CD14-positive monocyte (primary cell): ENCODE measurements around the gene JCAD. TPM values are rescaled to one million over a fixed set of nuclear protein-coding genes. Genes with fewer than 3 reads are reported as not detected.

Experiments used
- DNase-seq, 3 donors: peaks; one replicate each; pipeline ENCODE4 v3.0.0-alpha.2; 2011 to 2022
- H2AFZ ChIP-seq: 2 replicates; pipeline ENCODE4 v1.6.0; 2012; ENCODE audit warnings: mild to moderate bottlenecking, low read depth, low read length, inconsistent platforms; ENCODE audit not compliant: insufficient read depth, poor library complexity, severe bottlenecking
- H3K27ac ChIP-seq, 2 donors: 1 replicate in 1 of 2; 2 replicates in 1 of 2; pipeline ENCODE4 v1.5.1; 2012 to 2013; ENCODE audit warnings: low read length in 2 of 2, control low read depth in 1 of 2, inconsistent platforms in 1 of 2, low read depth in 1 of 2, mild to moderate bottlenecking in 1 of 2
- H3K27me3 ChIP-seq, 2 donors: one replicate each; pipeline versions ENCODE4 v1.6.0 to v1.6.1; 2011 to 2013; ENCODE audit warnings: low read length in 2 of 2; ENCODE audit not compliant: control insufficient read depth in 2 of 2, insufficient read depth in 2 of 2
- H3K36me3 ChIP-seq, 2 donors: replicated peaks in 1 of 2; 1 replicate in 1 of 2; 2 replicates in 1 of 2; pipeline versions ENCODE4 v1.5.1 to v1.6.1; 2012 to 2013; ENCODE audit warnings: low read length in 2 of 2, control low read depth in 1 of 2, inconsistent platforms in 1 of 2, mild to moderate bottlenecking in 1 of 2; ENCODE audit not compliant: insufficient read depth in 2 of 2, control insufficient read depth in 1 of 2
- H3K4me1 ChIP-seq, 2 donors: 1 replicate in 1 of 2; 2 replicates in 1 of 2; pipeline versions ENCODE4 v1.5.1 to v1.6.1; 2012 to 2013; ENCODE audit warnings: low read length in 2 of 2, control low read depth in 1 of 2, inconsistent platforms in 1 of 2, mild to moderate bottlenecking in 1 of 2, moderate library complexity in 1 of 2; ENCODE audit not compliant: insufficient read depth in 2 of 2, control insufficient read depth in 1 of 2
- H3K4me2 ChIP-seq: replicated peaks from 2 replicates; pipeline ENCODE3; 2012; ENCODE audit warnings: low read length, moderate library complexity, mild to moderate bottlenecking; ENCODE audit not compliant: poor library complexity, severe bottlenecking; ENCODE audit errors: extremely low read depth
- H3K4me3 ChIP-seq, 3 experiments: fragments of 200-600 bp in 1 of 3; sonication (generic) in 1 of 3; replicated peaks in 1 of 3; 1 replicate in 2 of 3; 2 replicates in 1 of 3; pipeline ENCODE4 v1.5.1; 2011 to 2013; ENCODE audit warnings: low read length in 3 of 3, mild to moderate bottlenecking in 3 of 3, control low read depth in 2 of 3, low read depth in 2 of 3, inconsistent platforms in 1 of 3, moderate library complexity in 1 of 3
- H3K79me2 ChIP-seq: 2 replicates; pipeline ENCODE4 v1.6.0; 2012; ENCODE audit warnings: mild to moderate bottlenecking, control low read depth, inconsistent platforms, low read length, moderate library complexity; ENCODE audit not compliant: insufficient read depth
- H3K9ac ChIP-seq: 2 replicates; pipeline ENCODE4 v1.6.0; 2017; ENCODE audit warnings: low read length, mild to moderate bottlenecking; ENCODE audit not compliant: insufficient read depth, poor library complexity, severe bottlenecking
- H3K9me3 ChIP-seq, 2 donors: replicated peaks in 1 of 2; 1 replicate in 1 of 2; 2 replicates in 1 of 2; pipeline versions ENCODE4 v1.5.1 to v1.6.1; 2012 to 2013; ENCODE audit warnings: low read length in 2 of 2, control low read depth in 1 of 2; ENCODE audit not compliant: control insufficient read depth in 1 of 2, insufficient read depth in 1 of 2
- H4K20me1 ChIP-seq: 2 replicates; pipeline ENCODE4 v1.6.0; 2012; ENCODE audit warnings: mild to moderate bottlenecking, low read length, control low read depth, moderate library complexity; ENCODE audit not compliant: insufficient read depth
- H3K27ac Mint-ChIP-seq, 7 donors: one replicate each; pipeline ENCODE4 v1.8.0; 2020; ENCODE audit warnings: mild to moderate bottlenecking in 7 of 7, mixed read lengths in 7 of 7, moderate library complexity in 6 of 7, inconsistent platforms in 2 of 7
- H3K27me3 Mint-ChIP-seq, 3 donors: one replicate each; pipeline ENCODE4 v1.8.0; 2021 to 2022; ENCODE audit warnings: low read depth in 3 of 3, mild to moderate bottlenecking in 3 of 3, mixed read lengths in 3 of 3, moderate library complexity in 3 of 3, inconsistent platforms in 1 of 3
- H3K36me3 Mint-ChIP-seq, 2 donors: one replicate each; pipeline ENCODE4 v1.8.0; 2020; ENCODE audit warnings: mixed read lengths in 2 of 2, inconsistent platforms in 1 of 2, mild to moderate bottlenecking in 1 of 2
- H3K4me1 Mint-ChIP-seq: one replicate; pipeline ENCODE4 v1.8.0; 2020; ENCODE audit warnings: mild to moderate bottlenecking, mixed read lengths
- H3K4me3 Mint-ChIP-seq, 2 donors: one replicate each; pipeline ENCODE4 v1.8.0; 2020; ENCODE audit warnings: mild to moderate bottlenecking in 2 of 2, mixed read lengths in 2 of 2, moderate library complexity in 1 of 2
- H3K9me3 Mint-ChIP-seq, 7 donors: one replicate each; pipeline ENCODE4 v1.8.0; 2020 to 2022; ENCODE audit warnings: mixed read lengths in 7 of 7, mild to moderate bottlenecking in 6 of 7, moderate library complexity in 6 of 7, inconsistent platforms in 2 of 7
- CTCF ChIP-seq: fragments of 200-600 bp; IDR thresholded peaks from one replicate; pipeline ENCODE4 v1.8.0; 2022; ENCODE audit warnings: antibody characterized with exemption, mild to moderate bottlenecking
- WGBS: methylation state at CpG from one replicate; pipeline ENCODE4 v1.1.5; 2013; ENCODE audit warnings: missing lambda C conversion rate; ENCODE audit not compliant: insufficient coverage; 5-methylcytosine and 5-hydroxymethylcytosine counted together
- intact Hi-C, 2 donors: fragments of 100-400 bp; cut with micrococcal nuclease; formaldehyde crosslinking; loops; one replicate each; pipeline versions ENCODE4 v1.15.0 to v1.15.1; 2023
- polyA plus RNA-seq, 3 donors: library from polyadenylated mRNA; depleted of rRNA in 1 of 3; unstranded in 2 of 3; stranded (reverse) in 1 of 3; fragments of 300-500 nt in 2 of 3; fragments of >200 nt in 1 of 3; fragmentation: Illumina TruSeq in 2 of 3; gene quantifications; 1 replicate in 2 of 3; 2 replicates in 1 of 3; pipeline ENCODE4 v1.2.3, GENCODE V29; 2012 to 2021

The JCAD gene
- polyA plus RNA-seq, 3 donors = not detected

- Mint-ChIP-seq H3K27ac (no peak overlapping the region), H3K4me1 (no peaks in the 10 kb centered on the region), H3K9me3 (peaks cover 0 to 2% (median 0%) of the 10 kb centered on the region in 7 donors), H3K4me3 (no peak overlapping the region), H3K27me3 (peaks cover 0 to 7% (median 2%) of the 10 kb centered on the region in 3 donors), H3K36me3 (no peaks in the 10 kb centered on the region)
- Histone ChIP-seq H3K4me1 (no peaks in the 10 kb centered on the region), H3K9me3 (no peaks in the 10 kb centered on the region), H3K79me2 (no peaks in the 10 kb centered on the region), H3K4me3 (no peak overlapping the region), H3K27me3 (no peaks in the 10 kb centered on the region), H3K9ac (no peak overlapping the region), H2AFZ (no peak overlapping the region), H3K4me2 (no peak overlapping the region), H3K27ac (no peak overlapping the region), H3K36me3 (no peaks in the 10 kb centered on the region), H4K20me1 (no peaks in the 10 kb centered on the region)
- DNase-seq = no peak
- intact Hi-C loops = no loop called here
- no peak for TF ChIP-seq CTCF
These were observed 12.7 kb upstream of the JCAD start for GRCh38 chr10:30072068-30072467.

GRCh38 chr10:30070001-30070685 is 10.8 kb upstream of the JCAD start:
- Histone ChIP-seq H3K79me2 (no peaks in the 10 kb centered on the region), H3K27me3 (no peaks in the 10 kb centered on the region), H3K27ac (no peak overlapping the region), H3K9me3 (no peaks in the 10 kb centered on the region), H3K4me3 (no peak overlapping the region), H3K36me3 (no peaks in the 10 kb centered on the region), H3K4me1 (no peaks in the 10 kb centered on the region), H3K4me2 (no peak overlapping the region), H4K20me1 (no peaks in the 10 kb centered on the region), H3K9ac (no peak overlapping the region), H2AFZ (no peak overlapping the region)
- no peak for TF ChIP-seq CTCF
- H3K27me3 Mint-ChIP-seq = peaks cover 0 to 7% (median 2%) of the 10 kb centered on the region in 3 donors
- WGBS = 32% methylated on average over 5 of the region's 11 CpGs
- no peaks in the 10 kb centered on the region for H3K36me3 Mint-ChIP-seq
- no peak overlapping the region for H3K4me3 Mint-ChIP-seq
- H3K27ac Mint-ChIP-seq = no peak overlapping the region
- peaks cover 0 to 2% (median 0%) of the 10 kb centered on the region in 7 donors for H3K9me3 Mint-ChIP-seq
- H3K4me1 Mint-ChIP-seq = no peaks in the 10 kb centered on the region
- intact Hi-C loops = no loop called here
- no peak for DNase-seq
